ENCODE measurements around the gene HSD11B1L. TPM values are rescaled to one million over a fixed set of nuclear protein-coding genes. Genes with fewer than 3 reads are reported as not detected.

HSD11B1L gene
- total RNA-seq, 2 donors from 2014 or later: 11.9 to 21.8 TPM

DNA sequence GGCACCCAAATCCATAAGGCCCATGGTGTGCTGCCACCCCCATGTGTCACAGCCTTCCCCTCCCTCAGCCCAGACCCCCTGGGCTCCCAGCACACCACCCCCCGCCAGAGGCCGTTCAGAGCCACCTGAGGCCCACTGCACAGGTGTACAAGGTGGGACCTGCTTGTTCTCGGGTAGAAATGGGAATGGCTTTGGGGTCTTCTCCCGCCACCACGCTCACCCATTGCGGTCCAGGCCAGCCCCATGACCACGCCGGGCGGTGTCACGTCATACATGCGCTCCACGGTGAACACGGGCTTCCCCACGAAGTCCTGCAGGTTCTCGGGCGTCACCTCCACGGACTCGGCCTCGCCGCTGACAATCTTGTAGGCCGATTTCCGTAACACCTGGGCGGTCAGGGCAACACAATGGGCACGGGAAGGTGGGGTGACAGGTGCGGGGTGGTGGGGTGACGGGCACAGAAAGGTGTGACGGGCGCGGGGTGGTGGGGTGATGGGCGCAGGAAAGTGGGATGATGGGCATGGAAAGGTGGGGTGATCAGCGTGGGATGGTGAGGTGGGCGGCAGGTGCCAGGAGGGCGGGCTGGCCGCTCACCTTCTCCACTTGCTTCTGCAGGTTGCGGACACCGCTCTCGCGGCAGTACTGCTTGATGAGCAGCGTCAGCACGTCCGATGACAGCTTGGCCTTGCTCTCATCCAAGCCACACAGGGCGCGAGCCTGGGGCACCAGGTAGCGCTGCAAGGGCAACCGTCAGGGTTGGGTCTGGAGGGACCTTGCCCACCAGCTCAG lies 13.5 kb downstream of the HSD11B1L start:
- 87 to 90% methylated on average over 29 to 43 of the region's 45 CpGs for WGBS, 2 donors
- TF ChIP-seq, protein P1, sequence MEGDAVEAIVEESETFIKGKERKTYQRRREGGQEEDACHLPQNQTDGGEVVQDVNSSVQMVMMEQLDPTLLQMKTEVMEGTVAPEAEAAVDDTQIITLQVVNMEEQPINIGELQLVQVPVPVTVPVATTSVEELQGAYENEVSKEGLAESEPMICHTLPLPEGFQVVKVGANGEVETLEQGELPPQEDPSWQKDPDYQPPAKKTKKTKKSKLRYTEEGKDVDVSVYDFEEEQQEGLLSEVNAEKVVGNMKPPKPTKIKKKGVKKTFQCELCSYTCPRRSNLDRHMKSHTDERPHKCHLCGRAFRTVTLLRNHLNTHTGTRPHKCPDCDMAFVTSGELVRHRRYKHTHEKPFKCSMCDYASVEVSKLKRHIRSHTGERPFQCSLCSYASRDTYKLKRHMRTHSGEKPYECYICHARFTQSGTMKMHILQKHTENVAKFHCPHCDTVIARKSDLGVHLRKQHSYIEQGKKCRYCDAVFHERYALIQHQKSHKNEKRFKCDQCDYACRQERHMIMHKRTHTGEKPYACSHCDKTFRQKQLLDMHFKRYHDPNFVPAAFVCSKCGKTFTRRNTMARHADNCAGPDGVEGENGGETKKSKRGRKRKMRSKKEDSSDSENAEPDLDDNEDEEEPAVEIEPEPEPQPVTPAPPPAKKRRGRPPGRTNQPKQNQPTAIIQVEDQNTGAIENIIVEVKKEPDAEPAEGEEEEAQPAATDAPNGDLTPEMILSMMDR (IDR thresholded peaks at IDR 0.05): no peak
- no peak for TF ChIP-seq POLR2A (IDR thresholded peaks at IDR 0.05)
- no peak for ATAC-seq

DNA sequence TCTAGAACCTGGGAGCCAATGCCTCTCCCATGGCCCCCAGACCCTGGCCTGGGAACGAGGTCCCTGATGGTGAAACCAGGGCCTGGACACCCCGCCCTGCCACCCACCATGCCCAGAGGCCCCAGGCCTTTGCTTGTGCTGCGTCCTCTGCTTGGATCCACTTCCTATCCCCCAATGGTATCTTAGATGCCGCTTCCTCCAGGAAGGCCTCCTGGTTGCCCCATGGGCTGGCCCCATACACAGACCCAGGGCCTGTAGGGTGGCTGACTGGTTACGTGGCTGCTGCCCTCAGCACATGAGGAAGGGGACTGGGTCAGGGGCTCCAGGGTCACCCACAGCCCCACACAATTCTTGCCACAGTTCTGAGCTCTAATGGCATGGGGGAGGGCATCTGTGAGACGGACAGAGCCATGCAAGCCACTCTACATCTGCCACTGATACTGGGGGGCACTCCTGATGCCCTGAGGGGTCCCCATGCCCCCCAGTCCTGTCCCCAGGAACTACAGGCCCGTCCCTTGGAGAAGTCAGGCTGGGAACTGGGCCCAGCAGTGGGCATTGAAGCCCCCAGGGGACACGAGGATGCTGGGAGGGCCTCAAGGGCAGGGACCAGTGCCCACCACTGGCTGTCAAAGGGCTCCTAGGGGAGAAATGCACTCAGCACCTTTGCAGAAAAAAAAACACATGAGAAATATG lies 14.3 kb downstream of the HSD11B1L start:
- 89 to 94% methylated on average over 1 to 8 of the region's 8 CpGs for WGBS, 2 donors

More for the DNA sequence above, 13.5 kb downstream of the HSD11B1L start:
- H3K27me3 ChIP-seq: no peaks in the 10 kb centered on the region
- H3K27ac ChIP-seq: no peak overlapping the region
- H3K36me3 ChIP-seq (replicated peaks in 1 of 2; ENCODE audit: insufficient read depth in 1 of 2, low read depth in 2 of 2): peaks cover 6 to 16% of the 10 kb centered on the region in 2 donors
- DNase-seq: peak in 1 of 4 donors; percentile 16
- intact Hi-C loops (cut with DNase I): no loop called here
- no peaks in the 10 kb centered on the region for H3K9me3 ChIP-seq
- peaks cover 23% of the 10 kb centered on the region for H3K4me1 ChIP-seq
- no peak overlapping the region for H3K4me3 ChIP-seq

DNA sequence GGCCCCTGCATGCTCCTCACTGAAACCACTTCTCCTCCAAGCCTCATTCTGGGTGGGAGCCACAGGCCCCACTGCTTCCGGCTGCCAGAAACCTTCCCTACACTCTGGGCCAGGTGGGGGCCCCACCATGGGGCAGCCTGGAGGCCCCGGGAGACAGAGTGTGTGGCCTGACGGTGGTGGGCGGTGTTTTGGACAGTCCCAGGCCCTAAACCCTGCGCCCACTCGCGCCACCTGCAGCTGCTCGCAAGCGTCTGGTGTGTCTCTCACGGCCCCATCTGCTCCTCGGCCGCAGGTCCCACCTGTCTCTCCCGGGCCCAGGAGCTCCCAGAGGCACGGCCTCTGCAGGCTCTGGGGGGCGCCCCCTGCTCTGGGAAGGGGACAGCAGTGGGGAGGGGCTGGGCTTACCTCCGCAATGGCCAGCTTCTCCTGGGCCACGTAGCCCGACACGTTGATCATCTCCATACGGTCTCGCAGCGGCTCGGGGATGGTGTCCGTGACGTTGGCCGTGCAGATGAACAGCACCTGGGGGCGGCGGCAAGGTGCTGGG lies 14.9 kb downstream of the HSD11B1L start:
- Histone ChIP-seq H3K36me3 (replicated peaks in 1 of 2; ENCODE audit: insufficient read depth in 1 of 2, low read depth in 2 of 2) (peaks cover 6 to 16% of the 10 kb centered on the region in 2 donors), H3K4me3 (no peak overlapping the region), H3K4me1 (peaks cover 20% of the 10 kb centered on the region), H3K27ac (no peak overlapping the region), H3K9me3 (no peaks in the 10 kb centered on the region), H3K27me3 (no peaks in the 10 kb centered on the region)
- DNase-seq: peak in 1 of 4 donors; percentile 12
- intact Hi-C loops (cut with DNase I): no loop called here
- TF ChIP-seq POLR2A (IDR thresholded peaks at IDR 0.05): no peak
- TF ChIP-seq, protein P1 (IDR thresholded peaks at IDR 0.05): no peak
- no peak for ATAC-seq
- 82 to 100% methylated on average over 1 to 25 of the region's 28 CpGs for WGBS, 2 donors

More for the DNA sequence above, 14.3 kb downstream of the HSD11B1L start:
- ATAC-seq (no peak), DNase-seq (peak in 1 of 4 donors; percentile 12)
- no peak overlapping the region for H3K27ac ChIP-seq
- peaks cover 6 to 16% of the 10 kb centered on the region in 2 donors for H3K36me3 ChIP-seq (replicated peaks in 1 of 2; ENCODE audit: insufficient read depth in 1 of 2, low read depth in 2 of 2)
- no peaks in the 10 kb centered on the region for H3K9me3 ChIP-seq
- H3K4me3 ChIP-seq: no peak overlapping the region
- H3K27me3 ChIP-seq: no peaks in the 10 kb centered on the region
- peaks cover 20% of the 10 kb centered on the region for H3K4me1 ChIP-seq
- intact Hi-C loops (cut with DNase I): no loop called here
- TF ChIP-seq POLR2A (IDR thresholded peaks at IDR 0.05): no peak
- TF ChIP-seq, protein P1 (IDR thresholded peaks at IDR 0.05): no peak

DNA sequence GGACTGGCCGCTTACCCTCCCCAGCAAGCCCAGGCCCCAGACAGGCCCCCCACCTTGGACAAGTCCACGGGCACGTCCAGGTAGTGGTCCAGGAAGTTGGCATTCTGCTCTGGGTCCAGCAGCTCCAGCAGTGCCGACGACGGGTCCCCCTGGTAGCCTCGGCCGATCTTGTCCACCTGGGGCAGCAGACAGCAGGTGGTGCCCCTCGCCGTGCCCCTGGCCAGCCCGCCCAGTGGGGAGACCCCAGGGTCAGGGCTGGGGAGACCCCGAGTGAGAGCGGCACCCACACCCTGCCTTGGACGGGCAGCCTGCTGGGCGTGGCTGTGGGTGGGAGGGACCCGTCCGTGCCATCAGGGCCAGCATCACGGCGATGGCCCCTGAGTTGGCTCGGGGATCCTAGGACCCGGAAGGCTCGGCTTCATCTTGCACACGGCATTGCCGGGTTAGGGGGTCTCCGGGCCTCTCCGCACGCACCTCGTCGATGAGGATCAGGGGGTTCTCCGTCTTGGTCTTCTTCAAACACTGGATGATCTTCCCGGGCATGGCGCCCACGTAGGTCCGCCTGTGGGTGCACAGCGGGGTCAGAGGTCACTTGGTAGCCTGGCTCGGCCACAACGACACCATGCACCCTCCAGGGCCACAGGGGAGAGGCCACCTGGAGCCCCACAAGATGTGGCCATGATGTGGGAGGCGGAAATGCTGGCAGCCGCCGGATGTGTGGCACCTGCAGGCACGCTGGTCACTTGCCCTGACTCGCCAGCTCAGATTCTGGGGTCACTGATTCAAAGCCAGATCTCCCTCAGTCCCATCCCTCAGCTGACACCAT lies 15.6 kb downstream of the HSD11B1L start:
- DNase-seq: peak in 1 of 4 donors; percentile 18
- 90% methylated on average over 39 of the region's 42 CpGs; no CpG with 5 or more reads in 1 of the 2 donors for WGBS, 2 donors
- intact Hi-C loops (cut with DNase I): no loop called here

More for the DNA sequence above, 15.6 kb downstream of the HSD11B1L start:
- peaks cover 6 to 16% of the 10 kb centered on the region in 2 donors for H3K36me3 ChIP-seq (replicated peaks in 1 of 2; ENCODE audit: insufficient read depth in 1 of 2, low read depth in 2 of 2)
- TF ChIP-seq POLR2A (IDR thresholded peaks at IDR 0.05): no peak
- TF ChIP-seq, protein P1 (IDR thresholded peaks at IDR 0.05): no peak
- H3K27me3 ChIP-seq: no peaks in the 10 kb centered on the region
- ATAC-seq: no peak
- H3K4me3 ChIP-seq: no peak overlapping the region
- H3K9me3 ChIP-seq: no peaks in the 10 kb centered on the region
- peaks cover 18% of the 10 kb centered on the region for H3K4me1 ChIP-seq
- H3K27ac ChIP-seq: no peak overlapping the region

Measured in body of pancreas (tissue), 4 donors.